ENCODE measurements around the gene STX5. TPM values are rescaled to one million over a fixed set of nuclear protein-coding genes. Genes with fewer than 3 reads are reported as not detected.
A peak's percentile ranks its signal among the peaks of the same experiment; 100 is the strongest.
"Not testable (repeated sequence)": the region's sequence is repeated elsewhere in the genome, so short reads cannot be mapped to it uniquely, and the experiment has no call there.

STX5 gene
- total RNA-seq, 1 donor from 2014 or later: 24.1 TPM

GRCh38 chr11:62839050-62839945 lies 7.4 kb upstream of the STX5 start, which contains the start of gene WDR74:
Gene WDR74 (minus strand): TSS chr11:62839590. CDS start chr11:62839570, 20 bp downstream.
- TF ChIP-seq CTCF (conservative IDR thresholded peaks at IDR 0.05): no peak
- Mint-ChIP-seq H3K4me3 (no peak within 1 kb of the TSS), H3K9me3 (no peaks in the 10 kb centered on the region), H3K36me3 (ENCODE audit: low read depth) (no peaks in the 10 kb centered on the region), H3K4me1 (peaks cover 27% of the 10 kb centered on the region), H3K27me3 (ENCODE audit: low read depth) (peaks cover 6% of the 10 kb centered on the region), H3K27ac (ENCODE audit: unreplicated experiment) (no peak within 1 kb of the TSS)
- DNase-seq (ENCODE audit: low read depth, low spot score): peak; percentile 71

- Mint-ChIP-seq H3K27me3 (ENCODE audit: low read depth) (peaks cover 5% of the 10 kb centered on the region), H3K9me3 (no peaks in the 10 kb centered on the region), H3K36me3 (ENCODE audit: low read depth) (no peaks in the 10 kb centered on the region), H3K27ac (ENCODE audit: unreplicated experiment) (no peak overlapping the region), H3K4me3 (peak overlapping the region; percentile 79), H3K4me1 (peaks cover 36% of the 10 kb centered on the region)
- no peak for TF ChIP-seq CTCF (conservative IDR thresholded peaks at IDR 0.05)
- no peak for DNase-seq (ENCODE audit: low read depth, low spot score)
These were observed 3.5 kb upstream of the STX5 start for GRCh38 chr11:62835336-62835735.

GRCh38 chr11:62832336-62833234 lies 734 bp upstream of the STX5 start, which contains the start of gene TEX54:
Gene TEX54 (minus strand): TSS chr11:62832841.
- Mint-ChIP-seq H3K4me3 (peak within 1 kb of the TSS; percentile 99), H3K27ac (ENCODE audit: unreplicated experiment) (peak within 1 kb of the TSS; percentile 100), H3K9me3 (no peaks in the 10 kb centered on the region), H3K4me1 (peaks cover 24% of the 10 kb centered on the region), H3K36me3 (ENCODE audit: low read depth) (no peaks in the 10 kb centered on the region), H3K27me3 (ENCODE audit: low read depth) (no peaks in the 10 kb centered on the region)
- TF ChIP-seq CTCF (conservative IDR thresholded peaks at IDR 0.05): no peak
- DNase-seq (ENCODE audit: low read depth, low spot score): no peak

GRCh38 chr11:62830904-62831519 lies 839 bp downstream of the STX5 start:
- TF ChIP-seq CTCF (conservative IDR thresholded peaks at IDR 0.05): no peak

GRCh38 chr11:62828130-62828529 lies 3.7 kb downstream of the STX5 start:
- H3K27ac Mint-ChIP-seq (ENCODE audit: unreplicated experiment); H3K4me3 Mint-ChIP-seq; H3K27me3 Mint-ChIP-seq (ENCODE audit: low read depth); H3K9me3 Mint-ChIP-seq; DNase-seq (ENCODE audit: low read depth, low spot score); H3K36me3 Mint-ChIP-seq (ENCODE audit: low read depth): not testable (repeated sequence)
- H3K4me1 Mint-ChIP-seq: peaks cover 22% of the 10 kb centered on the region

More at GRCh38 chr11:62830904-62831519, 839 bp downstream of the STX5 start:
- no peak for DNase-seq (ENCODE audit: low read depth, low spot score)
- H3K9me3 Mint-ChIP-seq: no peaks in the 10 kb centered on the region
- H3K36me3 Mint-ChIP-seq (ENCODE audit: low read depth): peaks cover 4% of the 10 kb centered on the region
- peak overlapping the region; percentile 99 for H3K4me3 Mint-ChIP-seq
- no peaks in the 10 kb centered on the region for H3K27me3 Mint-ChIP-seq (ENCODE audit: low read depth)
- peak overlapping the region; percentile 100 for H3K27ac Mint-ChIP-seq (ENCODE audit: unreplicated experiment)
- H3K4me1 Mint-ChIP-seq: peaks cover 22% of the 10 kb centered on the region
